SH-SY5Y (cell line): ENCODE results near the gene RPS6KC1.

Experiments
- GATA2 ChIP-seq: IDR thresholded peaks from 2 replicates; pipeline ENCODE4 v1.6.1; 2011; ENCODE audit warnings: mild to moderate bottlenecking, low read depth, low read length
- GATA3 ChIP-seq: IDR thresholded peaks from 2 replicates; pipeline ENCODE4 v1.6.1; 2011; ENCODE audit warnings: low read depth, mild to moderate bottlenecking, low read length, moderate library complexity

The RPS6KC1 gene

DNA sequence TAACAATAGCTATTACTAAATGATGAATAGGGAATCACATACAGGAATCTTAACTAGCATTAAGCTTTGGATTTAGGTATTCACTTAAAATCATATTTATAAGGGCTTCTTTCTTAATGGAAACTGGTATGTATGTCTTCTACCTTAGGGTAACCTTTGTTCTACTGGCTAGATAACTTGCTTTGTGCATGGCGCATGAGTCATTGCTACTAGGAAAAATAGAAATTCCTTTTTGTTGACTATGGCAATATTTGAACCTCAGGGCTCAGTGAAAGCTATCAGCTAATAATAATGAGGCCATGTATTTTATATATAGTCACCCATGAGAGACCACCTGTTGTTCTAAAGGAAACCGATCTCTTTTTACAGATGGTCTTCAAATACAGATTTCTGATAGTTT lies 72.5 kb downstream of the RPS6KC1 start:
- no peak for TF ChIP-seq GATA3

DNA sequence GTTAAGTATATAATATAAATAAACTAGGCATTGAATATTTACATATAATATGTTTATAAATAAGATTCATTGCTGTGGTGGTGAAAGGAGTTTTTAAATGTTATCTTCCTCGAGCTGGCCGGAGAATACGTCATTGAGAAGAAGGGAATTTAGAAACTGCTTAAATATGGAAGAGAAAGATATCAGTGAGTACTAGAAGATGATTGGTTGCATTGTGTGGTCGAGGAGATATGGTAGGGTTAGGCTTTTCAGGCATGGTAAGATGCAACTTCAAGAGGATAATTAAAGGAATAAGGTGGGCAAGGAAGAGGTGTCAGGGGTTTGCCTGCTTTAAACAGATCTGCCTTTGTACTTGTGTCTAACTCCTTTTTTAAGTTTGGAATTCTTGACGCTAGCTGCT lies 73.5 kb downstream of the RPS6KC1 start:
- TF ChIP-seq GATA2 (no peak), GATA3 (no peak)

DNA sequence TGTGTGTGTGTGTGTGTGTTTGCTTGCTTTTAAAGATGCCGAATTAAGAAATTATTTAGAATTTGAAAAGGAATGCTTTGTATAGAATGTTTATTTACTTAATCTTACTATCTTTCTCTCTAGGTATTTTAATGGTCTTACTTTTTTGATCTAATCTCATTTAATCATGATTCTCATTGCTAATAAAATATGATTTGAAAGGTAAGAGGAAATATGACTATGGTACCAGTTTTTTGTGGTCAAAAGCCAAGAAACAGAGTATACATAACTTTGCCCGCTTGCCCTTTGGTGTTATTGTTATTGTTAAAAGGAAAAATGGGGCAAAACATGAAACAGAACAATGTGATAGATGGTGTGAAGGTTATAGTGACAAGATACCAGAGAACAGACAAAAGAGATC lies 74.6 kb downstream of the RPS6KC1 start:
- no peak for TF ChIP-seq GATA2

DNA sequence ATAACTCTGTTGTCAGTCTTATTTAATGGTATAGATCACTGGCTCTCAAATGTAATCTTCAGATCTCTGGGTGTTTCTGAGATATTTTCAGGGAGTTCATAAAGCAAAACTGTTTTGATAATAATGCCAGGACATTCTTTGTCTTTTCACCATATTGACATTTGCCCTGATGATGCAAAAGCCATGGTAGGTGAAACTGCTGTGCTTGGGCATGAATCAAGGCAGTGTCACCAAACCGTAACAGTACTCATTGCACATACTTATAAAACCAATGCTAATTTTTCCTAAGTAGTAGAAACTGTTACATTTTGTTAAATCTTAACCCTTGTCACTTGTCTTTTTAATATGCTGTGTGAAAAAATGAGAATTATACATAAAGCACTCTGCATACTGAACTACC lies 76.0 kb downstream of the RPS6KC1 start:
- TF ChIP-seq GATA2 (no peak), GATA3 (no peak)

DNA sequence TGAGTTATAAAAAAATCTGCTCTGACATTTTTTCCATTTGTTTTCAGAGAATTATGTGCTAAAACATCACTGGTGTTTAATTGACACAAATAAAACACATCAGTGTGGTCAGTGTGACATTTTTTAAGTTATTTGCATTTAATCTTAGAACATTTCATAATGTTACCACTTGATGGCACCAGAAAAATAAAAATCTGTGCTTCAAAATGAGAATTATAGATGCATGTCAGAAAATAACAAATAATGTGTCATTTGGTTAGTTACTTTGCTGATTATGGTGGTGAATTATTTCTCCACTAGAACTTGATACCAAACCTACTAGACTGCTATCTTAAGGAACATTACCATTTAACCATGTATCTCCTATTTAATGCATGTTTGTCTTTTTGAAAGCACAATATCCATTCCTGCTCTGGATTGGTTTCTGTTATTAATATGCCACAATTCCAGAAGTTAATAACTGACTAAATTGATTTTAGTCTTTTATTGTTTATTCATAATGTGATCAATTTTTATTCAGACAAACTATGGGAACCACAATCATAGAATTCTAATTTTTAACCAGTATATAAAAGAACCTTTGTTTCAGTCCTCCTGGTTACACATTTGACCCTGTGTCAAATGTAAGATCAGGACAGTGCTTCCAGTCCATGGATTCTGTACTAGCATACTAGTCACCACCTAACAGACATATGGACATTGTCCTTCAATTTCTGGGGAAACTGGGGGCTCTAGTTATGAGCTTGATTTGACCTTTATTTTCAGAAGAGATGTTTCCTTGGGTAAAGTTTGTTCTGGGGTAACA lies 81.0 kb downstream of the RPS6KC1 start:
- no peak for TF ChIP-seq GATA2
- TF ChIP-seq GATA3, result no peak

DNA sequence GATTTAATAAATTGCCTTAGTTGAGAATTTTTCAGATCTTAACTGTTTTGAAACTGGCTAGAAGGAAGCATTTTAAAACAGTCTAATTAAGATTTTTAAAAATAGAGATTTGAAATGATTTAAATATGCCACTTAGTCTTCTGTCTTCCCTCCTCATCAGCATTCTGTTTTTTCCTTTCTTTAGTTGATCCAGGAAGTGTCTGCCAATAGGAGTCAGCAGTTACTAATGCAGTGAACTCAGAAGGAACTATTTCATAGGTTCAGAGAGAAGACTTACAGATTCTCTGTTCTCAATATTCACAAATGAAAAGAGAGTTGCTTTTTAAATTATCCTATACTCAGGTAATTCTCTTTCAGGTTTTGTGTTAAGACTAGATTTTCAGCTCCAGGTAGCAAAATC lies 84.5 kb downstream of the RPS6KC1 start:
- no peak for TF ChIP-seq GATA2
- TF ChIP-seq GATA3, result no peak

DNA sequence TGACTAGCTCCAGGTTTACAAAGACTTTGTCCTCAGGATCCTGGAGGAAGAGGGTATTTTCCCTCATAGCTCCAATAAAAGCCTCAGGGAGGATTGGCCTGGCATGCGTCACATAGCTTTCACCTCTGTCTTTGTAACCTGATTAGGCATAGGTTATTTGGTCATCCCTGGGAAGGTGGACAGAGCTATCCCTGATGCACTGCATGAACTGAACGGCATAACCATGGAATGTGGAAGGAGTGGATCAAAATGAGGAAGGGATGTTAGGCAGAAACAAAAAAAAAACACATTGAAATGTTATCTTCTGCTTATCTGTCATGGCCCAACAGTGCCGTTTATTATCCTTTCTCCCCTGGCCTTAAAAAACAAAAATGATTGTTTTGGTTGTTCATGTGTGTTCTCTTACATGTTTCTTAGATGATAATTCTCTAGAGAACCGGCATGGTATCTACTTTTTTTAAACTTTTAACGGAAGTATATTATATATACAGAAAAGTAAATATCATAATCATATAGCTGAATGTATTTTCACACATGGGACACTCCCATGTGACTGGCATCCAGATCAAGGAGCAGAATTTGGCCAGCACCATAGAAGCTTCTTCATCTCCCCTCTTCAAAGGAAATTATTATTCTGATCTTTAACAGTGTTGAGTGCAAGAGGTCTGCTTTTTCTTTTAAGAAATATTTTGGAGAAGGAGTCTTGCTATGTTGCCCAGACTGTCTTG lies 85.3 kb downstream of the RPS6KC1 start:
- TF ChIP-seq GATA3, result no peak
- TF ChIP-seq GATA2, result no peak

DNA sequence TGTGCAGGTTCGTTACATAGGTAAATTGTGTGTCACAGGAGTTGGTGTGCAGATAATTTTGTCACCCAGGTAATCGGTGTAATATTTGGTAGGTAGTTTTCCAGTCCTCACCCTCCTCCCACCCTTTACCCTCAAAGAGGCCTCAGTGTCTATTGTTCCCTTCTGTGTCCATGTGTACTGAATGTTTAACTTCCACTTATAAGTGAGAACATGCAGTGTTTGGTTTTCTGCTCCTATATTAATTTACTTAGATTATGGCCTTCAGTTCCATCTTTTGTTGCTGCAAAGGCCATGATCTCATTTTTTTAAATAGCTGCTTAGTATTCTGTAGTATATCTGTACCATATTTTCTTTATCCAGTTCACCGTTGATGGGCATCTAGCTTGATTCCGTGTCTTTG lies 87.3 kb downstream of the RPS6KC1 start:
- TF ChIP-seq GATA2 (no peak), GATA3 (no peak)

DNA sequence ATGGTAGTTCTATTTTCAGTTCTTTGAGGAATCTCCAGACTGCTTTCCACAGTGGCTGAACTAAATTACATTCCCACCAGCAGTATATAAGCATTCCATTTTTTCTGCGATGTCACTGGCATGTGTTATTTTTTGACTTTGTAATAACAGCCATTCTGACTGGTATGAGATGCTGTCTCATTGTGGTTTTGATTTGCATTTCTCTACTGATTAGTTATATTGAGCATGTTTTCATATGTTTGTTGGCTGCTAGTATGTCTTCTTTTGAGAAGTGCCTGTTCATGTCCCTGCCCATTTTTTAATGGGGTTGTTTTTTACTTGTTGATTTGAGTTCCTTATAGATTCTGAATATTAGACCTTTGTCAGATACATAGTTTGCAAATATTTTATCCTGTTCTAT lies 87.9 kb downstream of the RPS6KC1 start:
- TF ChIP-seq GATA3, result no peak
- no peak for TF ChIP-seq GATA2

DNA sequence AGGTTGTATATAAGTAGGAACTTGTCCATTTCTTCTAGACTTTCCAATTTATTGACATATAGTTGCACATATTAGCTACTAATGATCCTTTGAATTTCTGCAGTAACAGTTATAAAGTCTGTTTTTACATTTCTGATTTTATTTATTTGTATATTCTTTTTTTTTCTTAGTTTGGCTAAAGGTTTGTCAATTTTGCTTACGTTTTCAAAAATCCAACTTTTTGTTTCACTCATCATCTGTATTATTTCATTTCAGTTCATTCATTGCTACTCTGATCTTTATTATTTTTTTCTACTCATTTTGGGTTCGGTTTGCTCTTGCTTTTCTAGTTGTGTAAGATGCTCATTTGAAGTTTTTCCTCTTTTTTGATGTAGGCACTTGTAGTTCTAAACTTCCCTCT lies 97.9 kb downstream of the RPS6KC1 start:
- TF ChIP-seq GATA3, result no peak
- no peak for TF ChIP-seq GATA2

DNA sequence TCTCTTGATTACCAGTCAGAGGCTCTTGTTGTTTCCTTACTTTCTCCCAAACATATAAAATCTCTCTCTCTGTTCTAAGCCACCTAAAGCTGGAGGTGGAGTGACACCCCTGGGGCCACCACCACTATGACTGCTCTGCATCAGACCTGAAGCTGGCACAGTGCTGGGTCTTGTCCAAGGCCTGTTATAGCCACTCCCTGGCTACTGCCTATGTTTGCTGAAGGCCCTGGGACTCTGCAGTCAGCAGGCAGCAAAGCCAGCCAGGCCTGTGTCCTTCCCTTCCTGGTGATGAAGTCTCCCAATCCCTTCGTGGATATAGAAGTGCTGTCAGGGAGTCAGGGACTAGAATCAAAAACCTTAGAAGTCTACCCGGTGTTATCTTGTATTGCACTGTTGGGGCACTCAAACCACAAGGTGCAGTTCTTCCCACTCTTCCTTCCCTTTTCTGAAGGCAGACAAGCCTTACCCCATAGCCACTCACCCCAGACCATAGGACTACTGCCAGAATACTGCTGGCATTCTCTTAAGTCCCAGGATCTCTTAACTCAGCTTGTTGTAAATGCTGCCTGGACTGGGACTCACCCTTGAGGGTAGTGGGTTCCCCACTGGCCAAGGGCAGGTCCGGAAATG lies 103.1 kb downstream of the RPS6KC1 start:
- TF ChIP-seq GATA3, result no peak
- no peak for TF ChIP-seq GATA2

DNA sequence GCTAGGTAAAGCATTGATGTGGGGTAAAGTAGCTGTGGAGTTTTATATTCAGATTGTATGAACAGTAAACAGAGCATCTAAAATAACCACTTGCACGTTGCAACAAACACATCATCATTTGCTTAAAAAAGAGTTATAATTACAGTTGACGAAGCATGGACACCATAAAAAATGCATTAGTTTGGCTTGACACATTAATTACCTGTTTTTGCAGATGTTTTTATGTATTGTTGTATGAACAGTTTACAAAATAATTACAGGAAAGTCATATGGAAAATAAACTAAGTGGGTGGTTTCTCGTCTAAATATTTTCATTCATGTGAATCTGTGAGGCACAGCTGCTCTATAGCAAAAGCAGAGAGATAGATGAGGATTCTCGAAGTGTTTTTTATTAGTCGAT lies 108.3 kb downstream of the RPS6KC1 start:
- TF ChIP-seq GATA3 (no peak), GATA2 (no peak)

DNA sequence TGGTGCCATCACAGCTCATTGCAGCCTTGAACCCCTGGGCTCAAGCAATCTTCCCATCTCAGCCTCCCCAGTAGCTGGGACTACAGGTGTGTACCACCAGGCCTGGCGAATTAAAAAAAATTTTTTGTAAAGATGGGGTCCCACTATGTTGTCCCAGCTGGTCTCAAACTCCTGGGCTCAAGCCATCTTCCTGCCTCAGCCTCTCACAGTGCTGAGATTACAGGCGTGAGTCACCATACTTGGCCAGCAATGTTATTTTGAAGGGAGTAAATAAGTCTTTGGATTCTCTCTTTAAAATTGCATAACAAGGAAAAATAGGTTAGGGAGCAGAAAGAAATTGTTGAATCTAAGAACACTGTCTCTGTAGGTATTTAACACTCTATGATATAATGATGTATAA lies 111.3 kb downstream of the RPS6KC1 start:
- no peak for TF ChIP-seq GATA2
- no peak for TF ChIP-seq GATA3

DNA sequence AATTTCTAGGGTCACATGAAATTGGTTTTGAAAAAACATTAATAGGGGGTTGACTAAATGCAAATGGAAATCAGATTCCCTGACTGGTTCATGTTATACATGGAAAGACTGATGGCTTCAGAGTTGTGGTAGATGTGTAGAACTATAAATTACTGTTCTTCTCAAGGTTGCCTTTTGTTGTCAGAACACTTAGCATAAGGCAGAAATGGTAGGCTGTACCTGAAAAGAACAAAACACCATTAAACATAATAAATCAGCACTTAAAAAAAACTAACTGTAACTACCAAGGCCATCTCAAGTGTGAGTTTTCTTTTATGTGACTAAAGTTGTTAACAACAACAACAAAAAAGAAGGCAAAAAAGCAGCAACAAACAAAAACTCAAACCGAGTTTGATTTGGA lies 111.8 kb downstream of the RPS6KC1 start:
- TF ChIP-seq GATA3, result no peak
- no peak for TF ChIP-seq GATA2

DNA sequence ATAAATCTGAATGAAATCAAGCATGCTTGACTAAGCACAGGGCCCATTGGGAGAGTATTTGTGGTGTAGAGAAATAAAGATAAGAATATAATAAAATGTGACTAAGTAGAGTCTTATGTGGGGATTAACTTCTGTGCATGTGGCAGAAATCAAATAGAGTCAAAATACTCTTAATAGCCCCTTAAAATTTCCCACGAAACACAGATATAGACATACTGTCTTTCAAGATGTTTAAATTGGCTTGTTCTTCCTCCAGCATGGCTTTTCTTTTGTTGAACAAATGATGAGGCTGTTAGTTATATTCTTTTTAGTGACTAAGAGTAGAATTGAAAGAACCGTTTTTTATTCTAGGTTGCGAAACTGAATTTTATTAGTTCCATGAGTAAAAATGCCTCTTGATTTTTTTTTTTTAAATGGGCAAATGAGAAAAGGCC lies 112.3 kb downstream of the RPS6KC1 start:
- TF ChIP-seq GATA2, result no peak
- no peak for TF ChIP-seq GATA3
